GM21526 (cell line): ENCODE results near the gene LRCH4.
"Not testable (repeated sequence)": the region's sequence is repeated elsewhere in the genome, so short reads cannot be mapped to it uniquely, and the experiment has no call there.

ENCODE experiments used
- ATAC-seq: cut with Tn5 transposase; IDR thresholded peaks from one replicate; pipeline ENCODE4 v1.9.1; 2021; ENCODE audit warnings: moderate library complexity; ENCODE audit not compliant: unreplicated experiment, low FRiP score

The LRCH4 gene

DNA sequence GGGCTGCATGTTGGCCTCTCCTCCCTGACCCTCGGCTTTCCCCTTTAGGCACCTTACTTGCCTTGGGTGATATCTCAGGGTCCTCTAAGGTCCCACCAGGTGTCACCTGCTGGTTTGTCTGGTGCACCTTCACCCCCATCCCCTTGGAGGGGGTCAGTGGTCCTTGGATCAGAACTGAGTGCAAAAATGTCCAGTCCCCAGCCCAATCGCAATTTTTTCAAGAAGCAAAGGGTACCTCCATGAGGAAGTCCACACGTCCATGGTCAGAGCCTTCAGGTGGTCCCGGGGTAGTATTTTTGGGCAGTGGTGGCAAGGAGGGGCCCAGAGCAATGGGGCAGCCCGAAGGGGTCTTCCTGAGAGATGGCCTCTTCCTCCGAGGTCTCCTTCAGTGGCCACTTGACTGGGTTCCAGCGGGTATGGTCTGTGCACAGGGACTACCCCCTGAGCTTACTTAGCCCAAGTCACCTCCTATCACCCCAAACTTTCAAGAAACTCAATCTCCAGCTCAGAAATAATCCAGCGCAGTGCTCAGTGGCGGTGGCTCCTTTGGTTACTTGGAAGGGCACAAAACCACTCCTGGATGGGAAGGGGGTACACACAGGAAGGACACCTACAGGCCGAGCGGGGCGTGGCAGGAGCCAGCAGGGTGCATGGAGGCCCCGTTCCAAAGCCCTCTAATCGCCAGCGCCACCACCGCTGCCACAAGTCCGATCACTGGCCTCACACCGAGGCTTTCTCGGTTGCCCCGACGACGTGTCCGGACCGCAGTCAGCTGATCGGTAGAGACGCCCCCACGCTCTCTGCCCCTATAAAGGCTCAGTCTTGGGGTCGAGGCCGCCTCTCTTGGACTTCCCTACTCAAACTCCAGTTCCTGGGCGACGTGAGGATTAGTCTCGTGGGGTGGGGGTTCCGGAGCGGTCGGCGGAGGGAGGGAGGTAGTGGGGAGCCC lies 16.8 kb downstream of the LRCH4 start:
- ATAC-seq: no peak

GRCh38 chr7:100568176-100568895 lies 17.6 kb downstream of the LRCH4 start:
- no peak for ATAC-seq

DNA sequence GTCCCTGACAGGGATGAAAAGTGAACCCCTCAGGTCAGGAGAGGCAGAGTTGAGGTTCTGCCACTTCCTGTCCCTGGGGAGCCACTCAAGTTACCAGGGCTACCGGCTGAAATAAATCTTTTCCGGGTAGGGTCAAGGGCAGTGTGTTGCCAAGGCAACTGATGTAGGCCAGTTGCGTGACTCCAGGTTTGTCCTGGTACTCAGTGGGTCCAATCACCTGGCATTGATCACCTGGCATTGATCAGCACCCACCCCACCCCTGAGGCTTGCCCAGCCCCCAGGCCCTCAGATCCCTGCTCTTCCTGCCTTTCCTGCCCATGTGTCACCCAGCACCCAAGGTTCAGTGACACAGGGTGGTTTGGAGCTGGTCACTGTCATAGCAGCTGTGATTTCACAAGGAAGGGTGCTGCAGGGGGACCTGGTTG lies 18.2 kb downstream of the LRCH4 start:
- no peak for ATAC-seq

DNA sequence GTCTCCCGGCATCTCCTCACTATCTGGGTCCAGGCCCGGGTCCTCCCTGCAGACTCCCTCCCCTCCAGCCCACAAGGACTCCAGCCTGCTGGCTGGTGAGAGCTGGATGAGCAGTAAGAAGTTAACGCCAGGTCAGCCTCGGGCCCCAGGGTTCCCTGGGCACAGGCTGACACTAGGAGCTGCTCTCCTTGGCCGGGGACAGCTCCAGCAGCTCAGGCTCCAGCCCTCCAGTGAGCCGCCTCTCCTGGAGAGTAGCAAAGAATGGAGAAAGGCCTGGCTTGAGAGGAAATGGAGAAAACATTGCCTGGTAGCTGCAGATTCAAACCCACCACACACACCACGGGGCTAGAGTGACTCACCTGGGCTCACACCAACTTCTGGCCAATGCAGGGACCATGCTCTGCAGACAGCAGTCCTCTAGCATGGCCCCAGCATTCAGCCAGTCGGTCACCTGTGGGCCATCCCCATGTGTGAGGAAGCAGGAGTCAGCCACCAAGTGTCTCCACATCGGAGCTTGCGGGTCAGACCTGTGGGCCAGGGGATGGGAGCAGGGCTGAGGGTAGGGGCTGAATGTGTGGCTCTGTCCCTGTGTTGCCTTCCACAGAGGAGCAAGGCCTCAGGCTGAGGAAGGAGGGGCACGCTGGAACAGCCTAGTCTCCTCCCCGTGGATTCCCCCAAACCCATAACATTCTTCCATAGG lies 18.7 kb downstream of the LRCH4 start:
- ATAC-seq: no peak

GRCh38 chr7:100566018-100566531 lies 19.9 kb downstream of the LRCH4 start:
- no peak for ATAC-seq

GRCh38 chr7:100565133-100565571 lies 20.8 kb downstream of the LRCH4 start:
- ATAC-seq: no peak

DNA sequence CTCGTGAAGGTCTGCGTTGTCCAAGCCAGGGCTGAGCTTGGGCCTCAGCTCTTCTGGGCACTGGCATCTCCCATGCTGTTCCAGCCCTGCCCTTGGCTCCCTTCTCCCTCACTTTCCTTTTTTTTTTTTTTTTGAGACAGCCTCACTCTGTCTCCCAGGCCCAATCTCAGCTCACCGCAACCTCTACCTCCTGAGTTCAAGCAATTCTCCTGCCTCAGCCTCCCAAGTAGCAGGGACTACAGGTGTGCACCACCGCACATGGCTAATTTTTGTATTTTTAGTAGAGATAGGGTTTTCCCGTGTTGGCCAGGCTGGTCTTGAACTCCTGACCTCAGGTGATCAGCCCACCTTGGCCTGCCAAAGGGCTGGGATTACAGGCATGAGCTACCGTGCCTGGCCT lies 21.5 kb downstream of the LRCH4 start:
- ATAC-seq: not testable (repeated sequence)

GRCh38 chr7:100563809-100564400 lies 22.0 kb downstream of the LRCH4 start:
- ATAC-seq: no peak

- no peak for ATAC-seq
These were observed 22.8 kb downstream of the LRCH4 start for GRCh38 chr7:100563100-100563564.

DNA sequence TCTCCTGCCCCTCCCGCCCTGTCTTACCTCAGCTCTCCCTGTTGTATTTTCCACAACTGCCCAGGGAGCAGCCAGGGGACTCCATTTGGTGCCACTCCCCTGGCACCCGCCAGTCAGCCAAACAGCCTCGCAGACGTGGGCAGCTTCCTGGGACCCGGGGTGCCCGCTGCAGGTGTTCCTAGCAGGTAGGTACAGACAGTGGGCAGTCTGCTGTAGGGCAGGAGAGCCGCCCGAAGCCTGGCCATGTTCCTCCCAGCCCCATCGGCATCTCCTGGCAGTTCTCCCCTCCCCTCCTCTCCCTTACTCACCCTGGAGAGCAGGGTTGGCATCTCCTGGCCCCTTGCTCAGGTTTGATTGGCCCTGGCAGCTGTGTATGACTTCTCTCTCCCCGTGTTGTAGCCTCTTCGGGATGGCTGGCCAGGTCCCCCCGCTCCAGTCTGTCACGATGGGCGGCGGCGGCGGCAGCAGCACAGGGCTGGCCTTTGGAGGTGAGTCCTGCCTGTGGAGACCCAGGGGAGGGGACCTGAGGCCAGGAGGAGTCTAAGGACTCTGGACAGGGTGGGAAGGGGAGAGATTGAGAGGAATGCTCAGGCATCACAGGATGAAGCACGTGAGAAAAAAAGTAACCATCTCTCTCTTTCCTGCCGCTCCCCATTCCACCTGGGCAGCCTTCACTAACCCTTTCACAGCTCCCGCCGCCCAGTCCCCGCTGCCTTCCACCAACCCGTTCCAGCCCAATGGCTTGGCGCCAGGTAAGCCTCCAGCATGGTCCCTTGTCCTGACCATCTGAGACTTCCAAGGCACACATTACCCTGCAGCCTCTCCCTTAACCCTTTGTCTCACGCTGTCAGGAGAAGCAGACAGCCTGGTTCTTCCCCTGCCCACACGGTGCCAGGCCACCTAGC lies 23.5 kb downstream of the LRCH4 start:
- no peak for ATAC-seq

- ATAC-seq: no peak
These were observed 24.3 kb downstream of the LRCH4 start for GRCh38 chr7:100561491-100562194.

GRCh38 chr7:100559127-100559526 lies 26.8 kb downstream of the LRCH4 start:
- ATAC-seq: no peak

- ATAC-seq: no peak
These were observed 29.4 kb downstream of the LRCH4 start for GRCh38 chr7:100556541-100556940.

DNA sequence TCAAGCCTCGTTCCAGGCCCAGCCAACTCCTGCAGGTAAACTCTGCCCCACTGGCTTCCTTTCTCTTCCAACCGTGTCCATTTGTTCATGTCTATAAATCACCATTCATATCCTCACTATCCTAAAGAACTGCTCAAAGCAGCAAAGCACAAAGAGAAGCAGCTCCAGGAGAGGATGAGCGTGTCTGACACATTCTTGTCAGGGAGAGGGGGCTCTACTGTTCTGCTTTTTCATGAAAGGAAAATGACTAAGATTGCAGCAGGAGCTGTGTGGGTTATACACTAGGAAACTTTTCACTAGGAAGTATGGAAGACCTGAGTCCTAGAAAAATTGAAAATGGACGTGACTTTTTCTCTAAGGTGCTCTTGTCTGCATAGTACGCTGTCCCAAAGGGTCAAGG lies 30.2 kb downstream of the LRCH4 start:
- no peak for ATAC-seq

- ATAC-seq: no peak
These were observed 32.9 kb downstream of the LRCH4 start for GRCh38 chr7:100553032-100553431.

GRCh38 chr7:100552532-100552931 lies 33.4 kb downstream of the LRCH4 start:
- ATAC-seq: no peak

GRCh38 chr7:100548446-100548845 lies 37.5 kb downstream of the LRCH4 start:
- ATAC-seq: not testable (repeated sequence)

GRCh38 chr7:100547872-100548271 lies 38.1 kb downstream of the LRCH4 start:
- ATAC-seq: no peak
